HCT116 (cell line): ENCODE results near the gene KBTBD3.

Experiments
- EZH2phosphoT487 ChIP-seq: fragments of 200-600 bp; IDR thresholded peaks from 2 replicates; pipeline ENCODE4 v1.6.1; 2018; ENCODE audit warnings: antibody characterized with exemption, borderline replicate concordance
- POLR2A ChIP-seq: IDR thresholded peaks from 2 replicates; pipeline ENCODE4 v1.7.0; 2011; ENCODE audit warnings: borderline replicate concordance; ENCODE audit not compliant: insufficient read depth, insufficient read length; ENCODE audit errors: extremely low read depth
- POLR2AphosphoS5 ChIP-seq: IDR thresholded peaks from 2 replicates; pipeline ENCODE4 v1.6.1; 2011; ENCODE audit warnings: mild to moderate bottlenecking, low read depth, low read length, moderate library complexity
- RAD21 ChIP-seq: IDR thresholded peaks from 2 replicates; pipeline ENCODE4 v1.6.1; 2012; ENCODE audit warnings: low read depth, mild to moderate bottlenecking
- SP1 ChIP-seq: IDR thresholded peaks from 2 replicates; pipeline ENCODE4 v1.6.1; 2012; ENCODE audit warnings: low read depth
- YY1 ChIP-seq: IDR thresholded peaks from 2 replicates; pipeline ENCODE4 v1.6.1; 2011; ENCODE audit warnings: low read length, low read depth, moderate library complexity, mild to moderate bottlenecking; ENCODE audit not compliant: insufficient replicate concordance; ENCODE audit errors: extremely low read depth
- ZNF274 ChIP-seq: fragments of 200-500 bp; sonication (Bioruptor generic); IDR thresholded peaks from 2 replicates; pipeline ENCODE4 v1.6.1; 2014; ENCODE audit warnings: mild to moderate bottlenecking, low read depth, low read length, inconsistent platforms
- TF ChIP-seq, protein P1 (sequence below), 3 experiments: fragments of 200-600 bp in 1 of 3; sonication (generic) in 1 of 3; IDR thresholded peaks in 2 of 3; conservative IDR thresholded peaks in 1 of 3; 2 replicates each; pipeline ENCODE4 v1.5.1; 2012 to 2017; ENCODE audit warnings: low read depth in 2 of 3, low read length in 2 of 3, antibody characterized with exemption in 1 of 3, borderline replicate concordance in 1 of 3, control low read depth in 1 of 3, mild to moderate bottlenecking in 1 of 3, mixed read lengths in 1 of 3, mixed run types in 1 of 3, moderate library complexity in 1 of 3; ENCODE audit not compliant: insufficient read depth in 1 of 3

DNA sequence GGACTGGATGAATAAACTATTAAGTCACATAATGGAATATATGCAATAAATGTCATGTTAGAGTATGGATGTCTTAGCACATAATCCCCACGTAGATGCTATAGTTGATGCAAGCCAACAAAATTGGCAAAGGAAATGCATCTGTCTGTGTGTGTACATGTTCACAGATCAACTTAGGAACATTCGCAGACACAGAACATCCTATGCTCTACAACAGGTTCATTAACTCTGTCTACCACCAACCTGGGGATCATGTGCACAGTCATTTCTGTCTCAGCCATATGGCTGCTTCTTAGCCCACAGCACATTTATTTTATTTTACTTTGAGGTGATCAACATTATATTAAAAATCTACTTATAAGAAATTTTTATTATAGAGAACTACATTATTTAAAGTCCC is 60.1 kb downstream of the KBTBD3 start:
- TF ChIP-seq, protein P1, sequence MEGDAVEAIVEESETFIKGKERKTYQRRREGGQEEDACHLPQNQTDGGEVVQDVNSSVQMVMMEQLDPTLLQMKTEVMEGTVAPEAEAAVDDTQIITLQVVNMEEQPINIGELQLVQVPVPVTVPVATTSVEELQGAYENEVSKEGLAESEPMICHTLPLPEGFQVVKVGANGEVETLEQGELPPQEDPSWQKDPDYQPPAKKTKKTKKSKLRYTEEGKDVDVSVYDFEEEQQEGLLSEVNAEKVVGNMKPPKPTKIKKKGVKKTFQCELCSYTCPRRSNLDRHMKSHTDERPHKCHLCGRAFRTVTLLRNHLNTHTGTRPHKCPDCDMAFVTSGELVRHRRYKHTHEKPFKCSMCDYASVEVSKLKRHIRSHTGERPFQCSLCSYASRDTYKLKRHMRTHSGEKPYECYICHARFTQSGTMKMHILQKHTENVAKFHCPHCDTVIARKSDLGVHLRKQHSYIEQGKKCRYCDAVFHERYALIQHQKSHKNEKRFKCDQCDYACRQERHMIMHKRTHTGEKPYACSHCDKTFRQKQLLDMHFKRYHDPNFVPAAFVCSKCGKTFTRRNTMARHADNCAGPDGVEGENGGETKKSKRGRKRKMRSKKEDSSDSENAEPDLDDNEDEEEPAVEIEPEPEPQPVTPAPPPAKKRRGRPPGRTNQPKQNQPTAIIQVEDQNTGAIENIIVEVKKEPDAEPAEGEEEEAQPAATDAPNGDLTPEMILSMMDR (IDR thresholded peaks at IDR 0.05 in 2 of 3, conservative IDR thresholded peaks at IDR 0.05 in 1 of 3; ENCODE audit: borderline replicate concordance in 1 of 3, insufficient read depth in 1 of 3, low read depth in 2 of 3, low read length in 2 of 3), result no peak
- TF ChIP-seq RAD21, result no peak
- no peak for TF ChIP-seq YY1
- TF ChIP-seq POLR2AphosphoS5, result no peak
- no peak for TF ChIP-seq EZH2phosphoT487
- TF ChIP-seq SP1, result no peak
- TF ChIP-seq ZNF274, result no peak
- no peak for TF ChIP-seq POLR2A
